MM.1S (cell line): ENCODE results near the gene EVPL.

Experiments
- DNase-seq: peaks from one replicate; pipeline ENCODE4 v3.0.0-alpha.2; 2015
- H2AFZ ChIP-seq: fragments of 300-600 bp; sonication (generic); 2 replicates; pipeline ENCODE4 v1.6.0; 2016; ENCODE audit warnings: antibody characterized with exemption, low read length
- H3F3A ChIP-seq: fragments of 300-600 bp; sonication (generic); 2 replicates; pipeline ENCODE4 v1.6.1; 2016; ENCODE audit warnings: mild to moderate bottlenecking, antibody characterized with exemption, low read length, moderate library complexity, mixed read lengths; ENCODE audit not compliant: insufficient read depth
- H3K27ac ChIP-seq: fragments of 300-600 bp; sonication (generic); 2 replicates; pipeline ENCODE4 v1.5.1; 2016; ENCODE audit warnings: mild to moderate bottlenecking, low read length
- H3K27me3 ChIP-seq: fragments of 300-600 bp; sonication (generic); replicated peaks from 2 replicates; pipeline ENCODE4 v1.6.0; 2016; ENCODE audit warnings: low read length; ENCODE audit not compliant: insufficient read depth
- H3K36me3 ChIP-seq: fragments of 300-600 bp; sonication (generic); replicated peaks from 2 replicates; pipeline ENCODE4 v1.6.1; 2016; ENCODE audit warnings: mild to moderate bottlenecking, low read length, mixed read lengths; ENCODE audit not compliant: insufficient read depth
- H3K4me1 ChIP-seq: fragments of 300-600 bp; sonication (generic); 2 replicates; pipeline ENCODE4 v1.6.1; 2016; ENCODE audit warnings: low read length, mixed read lengths
- H3K4me2 ChIP-seq: fragments of 300-600 bp; sonication (generic); 2 replicates; pipeline ENCODE4 v1.6.0; 2016; ENCODE audit warnings: low read depth, low read length
- H3K4me3 ChIP-seq: fragments of 300-600 bp; sonication (generic); 2 replicates; pipeline ENCODE4 v1.5.1; 2016; ENCODE audit warnings: low read length, mixed read lengths
- H3K79me2 ChIP-seq: fragments of 300-600 bp; sonication (generic); 2 replicates; pipeline ENCODE4 v1.6.1; 2016; ENCODE audit warnings: mixed run types, low read length, mixed read lengths
- H3K9ac ChIP-seq: fragments of 300-600 bp; sonication (generic); 2 replicates; pipeline ENCODE4 v1.6.1; 2016; ENCODE audit warnings: low read length, mixed read lengths
- H3K9me2 ChIP-seq: fragments of 300-600 bp; sonication (generic); replicated peaks from 2 replicates; pipeline ENCODE4 v1.6.1; 2016; ENCODE audit warnings: mild to moderate bottlenecking, low read length, mixed read lengths; ENCODE audit not compliant: insufficient read depth
- H3K9me3 ChIP-seq: fragments of 300-600 bp; sonication (generic); replicated peaks from 2 replicates; pipeline ENCODE4 v1.6.1; 2016; ENCODE audit warnings: mild to moderate bottlenecking, low read length, mixed read lengths; ENCODE audit not compliant: insufficient read depth
- H4K20me1 ChIP-seq: fragments of 300-600 bp; sonication (generic); 2 replicates; pipeline ENCODE4 v1.6.1; 2016; ENCODE audit warnings: mild to moderate bottlenecking, low read length, moderate library complexity, mixed read lengths; ENCODE audit not compliant: insufficient read depth
- CTCF ChIP-seq: fragments of 300-600 bp; sonication (generic); IDR thresholded peaks from 2 replicates; pipeline ENCODE4 v1.5.1; 2016; ENCODE audit warnings: antibody characterized with exemption, low read length, mixed read lengths
- EZH2 ChIP-seq: fragments of 300-600 bp; sonication (generic); optimal IDR thresholded peaks from 2 replicates; pipeline ENCODE3; 2017; ENCODE audit warnings: low read depth, mild to moderate bottlenecking, antibody characterized with exemption, low read length, mixed read lengths
- EZH2phosphoT487 ChIP-seq: fragments of 300-600 bp; sonication (generic); IDR thresholded peaks from 2 replicates; pipeline ENCODE4 v1.6.1; 2018; ENCODE audit warnings: antibody characterized with exemption, low read length

EVPL gene

GRCh38 chr17:76032073-76032779 lies 5.1 kb upstream of the EVPL start:
- H3F3A ChIP-seq: no peaks in the 10 kb centered on the region
- no peaks in the 10 kb centered on the region; the same call in 1 of the 2 replicates for H3K27me3 ChIP-seq
- no peak overlapping the region for H3K9ac ChIP-seq
- no peaks in the 10 kb centered on the region for H3K79me2 ChIP-seq
- H3K9me3 ChIP-seq: no peaks in the 10 kb centered on the region
- no peaks in the 10 kb centered on the region for H3K4me1 ChIP-seq
- H3K9me2 ChIP-seq: no peaks in the 10 kb centered on the region
- DNase-seq: no peak
- H3K36me3 ChIP-seq: no peaks in the 10 kb centered on the region
- H4K20me1 ChIP-seq: no peaks in the 10 kb centered on the region
- no peak overlapping the region for H2AFZ ChIP-seq
- no peak overlapping the region for H3K4me3 ChIP-seq
- no peak overlapping the region for H3K27ac ChIP-seq
- no peak overlapping the region for H3K4me2 ChIP-seq
- TF ChIP-seq EZH2phosphoT487: no peak
- TF ChIP-seq EZH2: no peak
- TF ChIP-seq CTCF: no peak

DNA sequence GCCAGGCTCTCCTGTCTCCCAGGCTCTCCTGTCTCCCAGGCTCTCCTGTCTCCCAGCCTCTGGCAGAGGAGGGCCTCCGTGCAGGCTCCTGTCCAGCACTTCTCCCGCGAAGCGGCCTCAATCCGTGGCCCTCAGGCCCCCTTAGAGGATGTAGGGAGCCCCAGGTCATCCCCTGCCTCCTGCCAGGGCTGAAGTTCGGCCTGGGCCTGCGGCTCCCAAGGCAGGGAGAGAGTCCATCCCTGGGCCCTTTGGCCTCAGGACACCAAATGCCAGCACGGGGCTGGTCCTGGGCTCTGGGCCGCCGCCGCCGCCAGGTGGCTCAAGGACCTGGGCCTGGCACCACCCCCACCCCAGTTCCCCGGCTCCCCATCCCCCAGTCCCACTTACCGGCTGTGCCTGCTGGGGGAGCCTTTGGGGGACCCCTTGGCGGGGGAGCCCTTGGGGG lies 370 bp downstream of the EVPL start:
- H3K9ac ChIP-seq: no peak overlapping the region
- H3K27me3 ChIP-seq: peaks cover 13% of the 10 kb centered on the region; the same call in 1 of the 2 replicates
- H4K20me1 ChIP-seq: no peaks in the 10 kb centered on the region
- H2AFZ ChIP-seq: no peak overlapping the region
- H3K79me2 ChIP-seq: no peaks in the 10 kb centered on the region
- TF ChIP-seq EZH2 (no peak), EZH2phosphoT487 (no peak), CTCF (no peak)
- no peaks in the 10 kb centered on the region for H3K36me3 ChIP-seq
- H3K4me2 ChIP-seq: no peak overlapping the region
- no peaks in the 10 kb centered on the region for H3K4me1 ChIP-seq
- no peak for DNase-seq
- H3F3A ChIP-seq: no peaks in the 10 kb centered on the region
- no peaks in the 10 kb centered on the region for H3K9me3 ChIP-seq
- no peak overlapping the region for H3K27ac ChIP-seq
- H3K9me2 ChIP-seq: no peaks in the 10 kb centered on the region
- H3K4me3 ChIP-seq: no peak overlapping the region

DNA sequence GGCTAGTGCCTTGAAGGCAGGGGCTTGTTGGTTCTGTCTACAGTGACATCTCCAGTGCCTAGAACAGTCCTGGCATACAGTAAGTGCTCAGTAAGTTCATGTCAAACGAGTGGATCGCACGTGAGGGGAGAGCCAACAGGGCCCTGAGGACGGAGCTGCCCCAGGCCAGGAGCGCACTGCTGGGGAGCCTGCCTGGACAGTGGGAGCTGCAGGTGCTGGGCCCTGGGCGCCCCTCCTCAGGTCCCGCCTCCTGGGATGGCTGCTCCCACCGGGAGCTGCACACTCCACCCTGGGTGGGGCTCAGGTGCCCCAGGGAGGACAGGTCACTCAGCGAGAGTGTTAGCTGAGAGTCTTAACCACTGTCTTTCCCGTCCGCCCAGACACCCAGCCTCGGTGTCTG lies 1.8 kb downstream of the EVPL start:
- no peak for DNase-seq
- Histone ChIP-seq H3F3A (no peaks in the 10 kb centered on the region), H3K27ac (no peak overlapping the region), H3K9me2 (no peaks in the 10 kb centered on the region), H3K27me3 (peaks cover 14% of the 10 kb centered on the region; the same call in 1 of the 2 replicates), H2AFZ (no peak overlapping the region), H3K9ac (no peak overlapping the region), H3K36me3 (no peaks in the 10 kb centered on the region), H3K4me3 (no peak overlapping the region), H4K20me1 (no peaks in the 10 kb centered on the region), H3K4me2 (no peak overlapping the region), H3K9me3 (no peaks in the 10 kb centered on the region), H3K4me1 (no peaks in the 10 kb centered on the region), H3K79me2 (no peaks in the 10 kb centered on the region)
- TF ChIP-seq CTCF (no peak), EZH2phosphoT487 (no peak), EZH2 (no peak)
